Uterus (tissue), 2 donors: ENCODE measurements around the gene CCSER1.

Experiments used
- CTCF ChIP-seq, 4 experiments: fragments of 200-600 bp in 2 of 4; fragments of 450-650 bp in 2 of 4; sonication (generic) in 2 of 4; IDR thresholded peaks; one replicate each; pipeline ENCODE4 v1.5.1; 2016 to 2019; ENCODE audit warnings: antibody characterized with exemption in 4 of 4, mild to moderate bottlenecking in 2 of 4, moderate library complexity in 1 of 4
- POLR2A ChIP-seq, 2 donors: fragments of 450-650 bp; IDR thresholded peaks; one replicate each; pipeline ENCODE4 v1.6.1; 2016; ENCODE audit warnings: antibody characterized with exemption in 2 of 2, mild to moderate bottlenecking in 1 of 2, moderate library complexity in 1 of 2

- TF ChIP-seq CTCF (IDR thresholded peaks at IDR 0.05) (no peak), POLR2A (IDR thresholded peaks at IDR 0.05) (no peak)
Measured at GRCh38 chr4:90148574-90149148, 21.5 kb downstream of the CCSER1 start.
